Measurements from ENCODE around the gene CRBN. TPM values are rescaled to one million over a fixed set of nuclear protein-coding genes. Genes with fewer than 3 reads are reported as not detected.

CRBN gene
- total and polyA plus RNA-seq, 2 of the 13 experiments (the other 11 are each of a cell fraction or from before 2014, with no cell fraction given), result 30.8 to 36.1 TPM

DNA sequence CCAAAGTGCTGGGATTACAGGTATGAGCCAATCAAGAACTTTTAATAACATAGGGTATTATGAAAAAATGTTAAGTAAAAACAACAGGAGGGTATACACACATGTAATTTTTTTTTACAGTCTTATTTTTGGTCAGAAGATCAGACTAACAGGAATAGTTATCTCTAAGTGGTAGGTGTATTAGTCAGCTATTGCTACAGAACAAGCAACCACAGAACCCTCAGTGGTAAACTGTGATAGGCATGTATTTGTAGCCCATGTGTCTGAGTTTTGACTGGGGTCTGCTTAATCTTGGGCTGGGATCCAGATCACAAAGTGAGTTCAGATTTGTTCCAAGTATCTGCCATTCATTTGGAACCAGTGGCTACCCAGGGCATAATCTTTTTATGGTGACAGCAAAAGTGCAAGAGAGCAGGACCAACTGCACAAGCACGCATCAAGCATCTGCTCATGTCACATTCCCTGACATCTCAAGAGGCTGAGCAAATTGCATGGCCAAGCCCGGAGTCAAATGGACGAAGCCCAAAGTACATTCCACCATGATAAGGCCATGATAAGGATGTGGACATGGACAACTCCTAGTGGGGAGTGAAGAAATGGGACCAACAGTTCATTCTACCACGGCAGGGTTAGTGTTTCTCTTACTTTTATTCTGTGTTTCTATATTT lies 66.3 kb downstream of the CRBN start:
- ATAC-seq (no peak), FAIRE-seq (no peak), DNase-seq (ENCODE audit: low spot score) (no peak)
- intact Hi-C loops (cut with micrococcal nuclease; ENCODE audit: unreplicated experiment), result no loop called here
- Histone ChIP-seq H3K36me3 (replicated peaks in 1 of 2; ENCODE audit: control insufficient read depth in 1 of 2, insufficient read depth in 2 of 2, low read length in 2 of 2) (no peaks in the 10 kb centered on the region), H2AFZ (ENCODE audit: low read length) (no peak overlapping the region), H4K20me1 (ENCODE audit: insufficient read depth, low read length) (no peaks in the 10 kb centered on the region), H3K4me1 (ENCODE audit: insufficient read depth, low read length) (no peaks in the 10 kb centered on the region), H3K4me3 (replicated peaks in 1 of 3; ENCODE audit: insufficient read depth in 1 of 3, low read depth in 2 of 3, low read length in 3 of 3) (no peak overlapping the region), H3K27ac (ENCODE audit: extremely low read length, insufficient read depth, low read length) (no peak overlapping the region), H3K4me2 (ENCODE audit: low read depth, low read length) (no peak overlapping the region), H3K79me2 (ENCODE audit: insufficient read depth, low read length) (no peaks in the 10 kb centered on the region), H3K27me3 (ENCODE audit: control insufficient read depth in 1 of 2, insufficient read depth in 2 of 2, low read length in 2 of 2) (peaks cover 0 to 6% of the 10 kb centered on the region in 2 experiments; a peak in 1 of 5 replicates), H3K9ac (ENCODE audit: insufficient read depth, low read depth, low read length) (no peak overlapping the region), H3K9me3 (ENCODE audit: low read length) (no peaks in the 10 kb centered on the region)
- CTCF ChIA-PET (ENCODE audit: low intra/inter-chr PET ratio, low total read pairs), result no interaction called here
- POLR2A ChIA-PET, result no interaction called here
- BruUV-seq (replicated peaks), result no TSS peak
- in situ Hi-C loops (cut with HindIII; ENCODE audit: extremely low pct_ligation_motif_present, low pct_unique_long_range_greater_than_20kb), result no loop called here
- no peak for TF ChIP-seq SIN3B (IDR thresholded peaks at IDR 0.05; ENCODE audit: low read length)
- no peak for TF ChIP-seq ZNF264 (CRISPR knock-in tag; IDR thresholded peaks at IDR 0.05)
- TF ChIP-seq, protein P1, sequence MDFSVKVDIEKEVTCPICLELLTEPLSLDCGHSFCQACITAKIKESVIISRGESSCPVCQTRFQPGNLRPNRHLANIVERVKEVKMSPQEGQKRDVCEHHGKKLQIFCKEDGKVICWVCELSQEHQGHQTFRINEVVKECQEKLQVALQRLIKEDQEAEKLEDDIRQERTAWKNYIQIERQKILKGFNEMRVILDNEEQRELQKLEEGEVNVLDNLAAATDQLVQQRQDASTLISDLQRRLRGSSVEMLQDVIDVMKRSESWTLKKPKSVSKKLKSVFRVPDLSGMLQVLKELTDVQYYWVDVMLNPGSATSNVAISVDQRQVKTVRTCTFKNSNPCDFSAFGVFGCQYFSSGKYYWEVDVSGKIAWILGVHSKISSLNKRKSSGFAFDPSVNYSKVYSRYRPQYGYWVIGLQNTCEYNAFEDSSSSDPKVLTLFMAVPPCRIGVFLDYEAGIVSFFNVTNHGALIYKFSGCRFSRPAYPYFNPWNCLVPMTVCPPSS (IDR thresholded peaks at IDR 0.05), result no peak
- no peak for TF ChIP-seq MEF2D (CRISPR knock-in tag; IDR thresholded peaks at IDR 0.05)
- TF ChIP-seq SPEN (CRISPR knock-in tag; IDR thresholded peaks at IDR 0.05; ENCODE audit: low read depth), result no peak
- TF ChIP-seq, protein P2, sequence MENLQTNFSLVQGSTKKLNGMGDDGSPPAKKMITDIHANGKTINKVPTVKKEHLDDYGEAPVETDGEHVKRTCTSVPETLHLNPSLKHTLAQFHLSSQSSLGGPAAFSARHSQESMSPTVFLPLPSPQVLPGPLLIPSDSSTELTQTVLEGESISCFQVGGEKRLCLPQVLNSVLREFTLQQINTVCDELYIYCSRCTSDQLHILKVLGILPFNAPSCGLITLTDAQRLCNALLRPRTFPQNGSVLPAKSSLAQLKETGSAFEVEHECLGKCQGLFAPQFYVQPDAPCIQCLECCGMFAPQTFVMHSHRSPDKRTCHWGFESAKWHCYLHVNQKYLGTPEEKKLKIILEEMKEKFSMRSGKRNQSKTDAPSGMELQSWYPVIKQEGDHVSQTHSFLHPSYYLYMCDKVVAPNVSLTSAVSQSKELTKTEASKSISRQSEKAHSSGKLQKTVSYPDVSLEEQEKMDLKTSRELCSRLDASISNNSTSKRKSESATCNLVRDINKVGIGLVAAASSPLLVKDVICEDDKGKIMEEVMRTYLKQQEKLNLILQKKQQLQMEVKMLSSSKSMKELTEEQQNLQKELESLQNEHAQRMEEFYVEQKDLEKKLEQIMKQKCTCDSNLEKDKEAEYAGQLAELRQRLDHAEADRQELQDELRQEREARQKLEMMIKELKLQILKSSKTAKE (CRISPR knock-in tag; IDR thresholded peaks at IDR 0.05; ENCODE audit: borderline replicate concordance), result no peak
- TF ChIP-seq ZNF282 (IDR thresholded peaks at IDR 0.05; ENCODE audit: partially characterized antibody), result no peak
- TF ChIP-seq RNF2 (conservative IDR thresholded peaks at IDR 0.05; ENCODE audit: low read depth), result no peak
- 0% methylated on average over 4 of the region's 4 CpGs for WGBS (ENCODE audit: low lambda C conversion rate)

Data from HepG2 (cell line).